Neutrophil (primary cell): Measurements from ENCODE around the gene P2RX2.

Experiments
- H3K27ac ChIP-seq: fragments of 200-600 bp; sonication (generic); 2 replicates; pipeline ENCODE4 v1.5.1; 2016; ENCODE audit warnings: mild to moderate bottlenecking, moderate library complexity
- H3K27me3 ChIP-seq: fragments of 200-600 bp; sonication (generic); 2 replicates; pipeline ENCODE4 v1.6.0; 2016; ENCODE audit warnings: mild to moderate bottlenecking
- H3K36me3 ChIP-seq: fragments of 200-600 bp; sonication (generic); 2 replicates; pipeline ENCODE4 v1.5.1; 2017
- H3K4me1 ChIP-seq, 2 experiments: fragments of 200-600 bp in 1 of 2; sonication (generic) in 1 of 2; 1 replicate in 1 of 2; 2 replicates in 1 of 2; pipeline versions ENCODE4 v1.5.1 to v1.6.1; 2013 to 2016; ENCODE audit warnings: low read depth in 1 of 2, low read length in 1 of 2, mild to moderate bottlenecking in 1 of 2, moderate library complexity in 1 of 2; ENCODE audit not compliant: control insufficient read depth in 1 of 2, insufficient read depth in 1 of 2
- H3K4me3 ChIP-seq, 2 experiments: fragments of 200-600 bp in 1 of 2; sonication (generic) in 1 of 2; 1 replicate in 1 of 2; 2 replicates in 1 of 2; pipeline ENCODE4 v1.5.1; 2013 to 2016; ENCODE audit warnings: low read depth in 1 of 2, low read length in 1 of 2, mild to moderate bottlenecking in 1 of 2, moderate library complexity in 1 of 2
- H3K9me3 ChIP-seq: fragments of 200-600 bp; sonication (generic); 2 replicates; pipeline ENCODE4 v1.5.1; 2016
- TF ChIP-seq, protein P1 (sequence below): fragments of 200-600 bp; sonication (generic); IDR thresholded peaks from 2 replicates; pipeline ENCODE4 v1.5.1; 2016; ENCODE audit warnings: antibody characterized with exemption

The P2RX2 gene

GRCh38 chr12:132618683-132619043, at the start of gene P2RX2:
Gene P2RX2 (plus strand): TSS chr12:132618776. CDS start chr12:132618817, 41 bp downstream.
- TF ChIP-seq, protein P1, sequence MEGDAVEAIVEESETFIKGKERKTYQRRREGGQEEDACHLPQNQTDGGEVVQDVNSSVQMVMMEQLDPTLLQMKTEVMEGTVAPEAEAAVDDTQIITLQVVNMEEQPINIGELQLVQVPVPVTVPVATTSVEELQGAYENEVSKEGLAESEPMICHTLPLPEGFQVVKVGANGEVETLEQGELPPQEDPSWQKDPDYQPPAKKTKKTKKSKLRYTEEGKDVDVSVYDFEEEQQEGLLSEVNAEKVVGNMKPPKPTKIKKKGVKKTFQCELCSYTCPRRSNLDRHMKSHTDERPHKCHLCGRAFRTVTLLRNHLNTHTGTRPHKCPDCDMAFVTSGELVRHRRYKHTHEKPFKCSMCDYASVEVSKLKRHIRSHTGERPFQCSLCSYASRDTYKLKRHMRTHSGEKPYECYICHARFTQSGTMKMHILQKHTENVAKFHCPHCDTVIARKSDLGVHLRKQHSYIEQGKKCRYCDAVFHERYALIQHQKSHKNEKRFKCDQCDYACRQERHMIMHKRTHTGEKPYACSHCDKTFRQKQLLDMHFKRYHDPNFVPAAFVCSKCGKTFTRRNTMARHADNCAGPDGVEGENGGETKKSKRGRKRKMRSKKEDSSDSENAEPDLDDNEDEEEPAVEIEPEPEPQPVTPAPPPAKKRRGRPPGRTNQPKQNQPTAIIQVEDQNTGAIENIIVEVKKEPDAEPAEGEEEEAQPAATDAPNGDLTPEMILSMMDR, result no peak
- H3K4me1 ChIP-seq, result no peaks in the 10 kb centered on the region
- H3K36me3 ChIP-seq, result peaks cover 6% of the 10 kb centered on the region
- no peak within 1 kb of the TSS for H3K27ac ChIP-seq
- H3K4me3 ChIP-seq, result no peak within 1 kb of the TSS
- peaks cover 77% of the 10 kb centered on the region for H3K27me3 ChIP-seq
- H3K9me3 ChIP-seq, result peaks cover 23% of the 10 kb centered on the region

GRCh38 chr12:132568826-132569480, 49.6 kb upstream of the P2RX2 start:
- Histone ChIP-seq H3K36me3 (peaks cover 47% of the 10 kb centered on the region), H3K9me3 (no peaks in the 10 kb centered on the region), H3K27ac (no peak overlapping the region), H3K27me3 (no peaks in the 10 kb centered on the region), H3K4me3 (no peak overlapping the region), H3K4me1 (no peaks in the 10 kb centered on the region)
- TF ChIP-seq, protein P1, result no peak

- no peaks in the 10 kb centered on the region for H3K27me3 ChIP-seq
- H3K27ac ChIP-seq, result no peak overlapping the region
- H3K4me1 ChIP-seq, result no peaks in the 10 kb centered on the region
- no peak overlapping the region for H3K4me3 ChIP-seq
- H3K9me3 ChIP-seq, result no peaks in the 10 kb centered on the region
- TF ChIP-seq, protein P1, result no peak
- H3K36me3 ChIP-seq, result peaks cover 57% of the 10 kb centered on the region
These were observed 48.6 kb upstream of the P2RX2 start for GRCh38 chr12:132569856-132570480.

- Histone ChIP-seq H3K9me3 (no peaks in the 10 kb centered on the region), H3K36me3 (peaks cover 58% of the 10 kb centered on the region), H3K27ac (no peak overlapping the region), H3K4me1 (no peaks in the 10 kb centered on the region), H3K4me3 (no peak overlapping the region), H3K27me3 (no peaks in the 10 kb centered on the region)
- TF ChIP-seq, protein P1, result no peak
These were observed 47.9 kb upstream of the P2RX2 start for GRCh38 chr12:132570635-132571034.

GRCh38 chr12:132571051-132571450, 47.5 kb upstream of the P2RX2 start:
- TF ChIP-seq, protein P1, result no peak
- Histone ChIP-seq H3K4me3 (no peak overlapping the region), H3K9me3 (no peaks in the 10 kb centered on the region), H3K27me3 (no peaks in the 10 kb centered on the region), H3K36me3 (peaks cover 60% of the 10 kb centered on the region), H3K27ac (no peak overlapping the region), H3K4me1 (no peaks in the 10 kb centered on the region)
